ENCODE data around the gene MMP21. TPM values are rescaled to one million over a fixed set of nuclear protein-coding genes. Genes with fewer than 3 reads are reported as not detected.

MMP21 gene
- total RNA-seq, 1 experiment from 2014 or later: not detected

GRCh38 chr10:125783408-125783807 lies 7.8 kb upstream of the MMP21 start:
- Histone ChIP-seq H3K56ac (ENCODE audit: insufficient read length, low read depth, low read length) (no peak overlapping the region), H3K4ac (ENCODE audit: low read depth, low read length) (no peak overlapping the region), H3K23me2 (ENCODE audit: insufficient read length, low read depth, low read length, poor library complexity, severe bottlenecking) (no peaks in the 10 kb centered on the region), H3K4me1 (ENCODE audit: insufficient read depth, low read length) (no peaks in the 10 kb centered on the region), H3K4me2 (ENCODE audit: insufficient read depth, insufficient read length, low read length) (no peak overlapping the region), H3K79me1 (ENCODE audit: insufficient read depth, low read depth, low read length, poor library complexity, severe bottlenecking) (no peaks in the 10 kb centered on the region), H3K27me3 (ENCODE audit: insufficient read depth, low read length) (no peaks in the 10 kb centered on the region), H3T11ph (ENCODE audit: low read length) (no peak overlapping the region), H3K23ac (ENCODE audit: insufficient read length, low read depth, low read length) (no peak overlapping the region), H3K79me2 (ENCODE audit: insufficient read depth, low read length) (no peaks in the 10 kb centered on the region), H4K8ac (replicated peaks; ENCODE audit: insufficient read length, low read depth, low read length) (no peak overlapping the region), H3K14ac (ENCODE audit: insufficient read depth, low read length) (no peak overlapping the region), H2BK15ac (ENCODE audit: low read depth, low read length) (no peak overlapping the region), H2AK5ac (ENCODE audit: insufficient read length, low read length) (no peak overlapping the region), H2BK120ac (ENCODE audit: low read depth, low read length, poor library complexity, severe bottlenecking) (no peak overlapping the region), H3K27ac (ENCODE audit: insufficient read length, low read depth, low read length) (no peak overlapping the region), H2AFZ (ENCODE audit: low read length) (no peak overlapping the region), H4K20me1 (ENCODE audit: control insufficient read depth, insufficient read depth, insufficient read length) (no peaks in the 10 kb centered on the region), H2BK12ac (ENCODE audit: insufficient read length, low read depth, low read length) (no peak overlapping the region), H3K18ac (ENCODE audit: insufficient read length, low read depth, low read length) (no peak overlapping the region), H2BK20ac (ENCODE audit: low read depth, low read length, poor library complexity, severe bottlenecking) (no peak overlapping the region), H4K91ac (ENCODE audit: insufficient read length, low read depth, low read length) (no peak overlapping the region), H3K9me3 (ENCODE audit: control insufficient read depth, low read depth, low read length) (no peaks in the 10 kb centered on the region), H2BK5ac (ENCODE audit: insufficient read length, low read length) (no peak overlapping the region), H3K9ac (ENCODE audit: extremely low read depth, insufficient read length, low read length) (no peak overlapping the region), H4K5ac (ENCODE audit: insufficient read length, low read depth, low read length) (no peak overlapping the region)
- no peaks in the 10 kb centered on the region for H3K4me1 Mint-ChIP-seq
- H3K27ac Mint-ChIP-seq: no peak overlapping the region
- H3K9me3 Mint-ChIP-seq: peaks cover 0 to 9% of the 10 kb centered on the region in 2 experiments
- TF ChIP-seq CTCF (conservative IDR thresholded peaks at IDR 0.05): no peak
- H3K4me3 Mint-ChIP-seq: no peak overlapping the region
- no peak for DNase-seq
- H3K36me3 Mint-ChIP-seq (ENCODE audit: insufficient read depth in 1 of 3, low read depth in 3 of 3): no peaks in the 10 kb centered on the region; a peak in 1 of 7 replicates
- no CpG with 5 or more reads among the region's 7 CpGs for WGBS (ENCODE audit: extremely low coverage, insufficient read length, low lambda C conversion rate)
- H3K27me3 Mint-ChIP-seq (ENCODE audit: low read depth): peaks cover 6% of the 10 kb centered on the region

Data from H9 (cell line).